Activated CD4-positive, alpha-beta T cell treated with anti-CD3 and anti-CD28 coated beads for 36 hours (primary cell): ENCODE measurements around the gene ADGRF1. TPM values are rescaled to one million over a fixed set of nuclear protein-coding genes. Genes with fewer than 3 reads are reported as not detected.

Experiments used
- ATAC-seq: fragments of 200-7000 bp; cut with Tn5 transposase; one replicate; pipeline ENCODE4 v1.10.0; 2021; ENCODE audit warnings: mild to moderate bottlenecking, moderate library complexity
- CTCF ChIA-PET: fragments of 350-600 bp; sonication (Branson Sonifier 250); formaldehyde crosslinking; loops from one replicate; lab custom pipeline; 2021; ENCODE audit warnings: antibody characterized with exemption; lab: Charles Lee
- POLR2A ChIA-PET: fragments of 350-600 bp; sonication (Branson Sonifier 250); formaldehyde crosslinking; loops from one replicate; lab custom pipeline; 2021; ENCODE audit warnings: antibody characterized with exemption, inconsistent platforms; lab: Charles Lee
- DNase-seq: peaks from one replicate; pipeline ENCODE4 v3.0.0-alpha.2; 2020
- H3K27ac Mint-ChIP-seq: one replicate; pipeline ENCODE4 v1.8.0; 2021; ENCODE audit warnings: mixed read lengths
- H3K27me3 Mint-ChIP-seq: one replicate; pipeline ENCODE4 v1.8.0; 2021; ENCODE audit warnings: mixed read lengths
- H3K36me3 Mint-ChIP-seq: one replicate; pipeline ENCODE4 v1.8.0; 2021; ENCODE audit warnings: low read depth, mixed read lengths
- H3K4me1 Mint-ChIP-seq: one replicate; pipeline ENCODE4 v1.8.0; 2021; ENCODE audit warnings: mixed read lengths
- H3K4me3 Mint-ChIP-seq: one replicate; pipeline ENCODE4 v1.8.0; 2021; ENCODE audit warnings: mild to moderate bottlenecking, moderate library complexity, mixed read lengths
- H3K9me3 Mint-ChIP-seq: one replicate; pipeline ENCODE4 v1.8.0; 2021; ENCODE audit warnings: low read depth, mixed read lengths
- intact Hi-C, 2 experiments: fragments of 100-400 bp; cut with DNase I in 1 of 2; cut with micrococcal nuclease in 1 of 2; formaldehyde crosslinking; loops; one replicate each; pipeline versions ENCODE4 v1.14.2 to v1.15.1; 2022 to 2024; cut with DNase I, micrococcal nuclease
- total RNA-seq, 2 experiments: library from RNA; stranded (reverse); gene quantifications; one replicate each; pipeline ENCODE4 v1.2.3, GENCODE V29; 2021

ADGRF1 gene
- total RNA-seq, 2 experiments from 2014 or later = not detected

GRCh38 chr6:46967826-46968349 lies 74.2 kb downstream of the ADGRF1 start:
- no peaks in the 10 kb centered on the region for H3K9me3 Mint-ChIP-seq
- CTCF ChIA-PET = no interaction called here

GRCh38 chr6:46964716-46965519 lies 77.2 kb downstream of the ADGRF1 start:
- no peak for DNase-seq
- Mint-ChIP-seq H3K27me3 (peaks cover 4% of the 10 kb centered on the region), H3K27ac (no peak overlapping the region), H3K4me3 (no peak overlapping the region), H3K4me1 (no peaks in the 10 kb centered on the region), H3K36me3 (no peaks in the 10 kb centered on the region), H3K9me3 (no peaks in the 10 kb centered on the region)
- no peak for ATAC-seq
- ChIA-PET CTCF (no interaction called here), POLR2A (no interaction called here)
- intact Hi-C loops = no loop called here

More at GRCh38 chr6:46967826-46968349, 74.2 kb downstream of the ADGRF1 start:
- Mint-ChIP-seq H3K27me3 (peaks cover 4% of the 10 kb centered on the region), H3K4me1 (no peaks in the 10 kb centered on the region), H3K27ac (no peak overlapping the region), H3K4me3 (no peak overlapping the region), H3K36me3 (no peaks in the 10 kb centered on the region)
- POLR2A ChIA-PET = no interaction called here
- no peak for DNase-seq
- intact Hi-C loops = no loop called here
- ATAC-seq = no peak

GRCh38 chr6:46963626-46964025 lies 78.5 kb downstream of the ADGRF1 start:
- no peaks in the 10 kb centered on the region for H3K36me3 Mint-ChIP-seq
- no peak overlapping the region for H3K27ac Mint-ChIP-seq
- no peak for ATAC-seq
- H3K27me3 Mint-ChIP-seq = peaks cover 4% of the 10 kb centered on the region
- ChIA-PET CTCF (no interaction called here), POLR2A (no interaction called here)
- H3K4me1 Mint-ChIP-seq = no peaks in the 10 kb centered on the region
- no peak overlapping the region for H3K4me3 Mint-ChIP-seq
- DNase-seq = no peak
- intact Hi-C loops = no loop called here
- no peaks in the 10 kb centered on the region for H3K9me3 Mint-ChIP-seq

- H3K9me3 Mint-ChIP-seq = no peaks in the 10 kb centered on the region
- no peak overlapping the region for H3K27ac Mint-ChIP-seq
- no peaks in the 10 kb centered on the region for H3K36me3 Mint-ChIP-seq
- peaks cover 4% of the 10 kb centered on the region for H3K27me3 Mint-ChIP-seq
- DNase-seq (no peak), ATAC-seq (no peak)
- intact Hi-C loops = no loop called here
- POLR2A ChIA-PET = no interaction called here
- no peak overlapping the region for H3K4me3 Mint-ChIP-seq
- CTCF ChIA-PET = interaction anchor here (1.5 kb wide), 1 partner anchor 12 kb away, joined by 3 read pairs; no protein-coding TSS in a partner anchor
- no peaks in the 10 kb centered on the region for H3K4me1 Mint-ChIP-seq
These were observed 79.1 kb downstream of the ADGRF1 start for GRCh38 chr6:46963039-46963438.

GRCh38 chr6:46961711-46962110 lies 80.4 kb downstream of the ADGRF1 start:
- Mint-ChIP-seq H3K27me3 (peaks cover 5% of the 10 kb centered on the region), H3K4me1 (no peaks in the 10 kb centered on the region), H3K27ac (no peak overlapping the region), H3K9me3 (no peaks in the 10 kb centered on the region), H3K36me3 (no peaks in the 10 kb centered on the region), H3K4me3 (no peak overlapping the region)
- ATAC-seq (no peak), DNase-seq (no peak)
- intact Hi-C loops = no loop called here
- ChIA-PET CTCF (interaction anchor here (0.8 to 1.5 kb wide), 2 partner anchors 10 to 811 kb away, joined by 3 read pairs; no protein-coding TSS in a partner anchor), POLR2A (no interaction called here)

GRCh38 chr6:46961232-46961631 lies 80.9 kb downstream of the ADGRF1 start:
- intact Hi-C loops = no loop called here
- no peaks in the 10 kb centered on the region for H3K36me3 Mint-ChIP-seq
- H3K4me3 Mint-ChIP-seq = no peak overlapping the region
- H3K27me3 Mint-ChIP-seq = peaks cover 4% of the 10 kb centered on the region
- H3K4me1 Mint-ChIP-seq = no peaks in the 10 kb centered on the region
- POLR2A ChIA-PET = no interaction called here
- no peak for ATAC-seq
- no peak overlapping the region for H3K27ac Mint-ChIP-seq
- CTCF ChIA-PET = no interaction called here
- no peaks in the 10 kb centered on the region for H3K9me3 Mint-ChIP-seq
- DNase-seq = no peak

- Mint-ChIP-seq H3K4me3 (no peak overlapping the region), H3K9me3 (no peaks in the 10 kb centered on the region), H3K4me1 (no peaks in the 10 kb centered on the region), H3K27me3 (peaks cover 6% of the 10 kb centered on the region), H3K36me3 (no peaks in the 10 kb centered on the region), H3K27ac (no peak overlapping the region)
- ChIA-PET CTCF (interaction anchor here (0.6 kb wide), 1 partner anchor 9 kb away, joined by 4 read pairs; no protein-coding TSS in a partner anchor), POLR2A (no interaction called here)
- ATAC-seq (no peak), DNase-seq (no peak)
- intact Hi-C loops = no loop called here
These were observed 82.7 kb downstream of the ADGRF1 start for GRCh38 chr6:46959419-46959818.

- CTCF ChIA-PET = no interaction called here
- H3K27me3 Mint-ChIP-seq = peaks cover 22% of the 10 kb centered on the region
- H3K9me3 Mint-ChIP-seq = no peaks in the 10 kb centered on the region
These were observed 85.7 kb downstream of the ADGRF1 start for GRCh38 chr6:46956409-46956808.

GRCh38 chr6:46954837-46955451 lies 87.2 kb downstream of the ADGRF1 start:
- H3K27ac Mint-ChIP-seq = no peak overlapping the region
- CTCF ChIA-PET = interaction anchor here (0.6 kb wide), 1 partner anchor 1120 kb away, joined by 3 read pairs; no protein-coding TSS in a partner anchor
- H3K4me3 Mint-ChIP-seq = no peak overlapping the region
- POLR2A ChIA-PET = interaction anchor here (1.2 kb wide), 1 partner anchor 14 kb away, joined by 3 read pairs; no protein-coding TSS in a partner anchor
- ATAC-seq = no peak
- H3K4me1 Mint-ChIP-seq = no peaks in the 10 kb centered on the region
- H3K9me3 Mint-ChIP-seq = no peaks in the 10 kb centered on the region
- H3K27me3 Mint-ChIP-seq = peaks cover 22% of the 10 kb centered on the region
- intact Hi-C loops = no loop called here
- no peaks in the 10 kb centered on the region for H3K36me3 Mint-ChIP-seq
- DNase-seq = no peak

More at GRCh38 chr6:46956409-46956808, 85.7 kb downstream of the ADGRF1 start:
- Mint-ChIP-seq H3K36me3 (no peaks in the 10 kb centered on the region), H3K4me1 (no peaks in the 10 kb centered on the region), H3K27ac (no peak overlapping the region), H3K4me3 (no peak overlapping the region)
- intact Hi-C loops = no loop called here
- DNase-seq (no peak), ATAC-seq (no peak)
- POLR2A ChIA-PET = no interaction called here

- intact Hi-C loops = no loop called here
- Mint-ChIP-seq H3K36me3 (no peaks in the 10 kb centered on the region), H3K27ac (no peak overlapping the region), H3K4me3 (no peak overlapping the region), H3K9me3 (no peaks in the 10 kb centered on the region), H3K27me3 (peaks cover 22% of the 10 kb centered on the region), H3K4me1 (no peaks in the 10 kb centered on the region)
- ChIA-PET POLR2A (no interaction called here), CTCF (no interaction called here)
- ATAC-seq = no peak
- no peak for DNase-seq
These were observed 88.2 kb downstream of the ADGRF1 start for GRCh38 chr6:46953921-46954320.

- DNase-seq = no peak
- ChIA-PET POLR2A (no interaction called here), CTCF (interaction anchor here (0.8 kb wide), 1 partner anchor 10 kb away, joined by 4 read pairs; no protein-coding TSS in a partner anchor)
- Mint-ChIP-seq H3K36me3 (no peaks in the 10 kb centered on the region), H3K27ac (no peak overlapping the region), H3K9me3 (no peaks in the 10 kb centered on the region), H3K27me3 (peaks cover 24% of the 10 kb centered on the region), H3K4me1 (no peaks in the 10 kb centered on the region), H3K4me3 (no peak overlapping the region)
- intact Hi-C loops = no loop called here
- no peak for ATAC-seq
These were observed 92.4 kb downstream of the ADGRF1 start for GRCh38 chr6:46949632-46950280.
